ENCODE measurements around the gene SSTR3. TPM values are rescaled to one million over a fixed set of nuclear protein-coding genes. Genes with fewer than 3 reads are reported as not detected.
A peak's percentile ranks its signal among the peaks of the same experiment; 100 is the strongest.

The SSTR3 gene
- total RNA-seq, 2 donors from 2014 or later: not detected

- Histone ChIP-seq H3K36me3 (no peaks in the 10 kb centered on the region), H3K4me3 (no peak overlapping the region), H3K4me1 (peaks cover 0 to 52% of the 10 kb centered on the region in 2 donors), H3K27me3 (no peaks in the 10 kb centered on the region), H3K9me3 (no peaks in the 10 kb centered on the region), H3K27ac (peak overlapping the region; percentile 61)
- TF ChIP-seq, protein P1, sequence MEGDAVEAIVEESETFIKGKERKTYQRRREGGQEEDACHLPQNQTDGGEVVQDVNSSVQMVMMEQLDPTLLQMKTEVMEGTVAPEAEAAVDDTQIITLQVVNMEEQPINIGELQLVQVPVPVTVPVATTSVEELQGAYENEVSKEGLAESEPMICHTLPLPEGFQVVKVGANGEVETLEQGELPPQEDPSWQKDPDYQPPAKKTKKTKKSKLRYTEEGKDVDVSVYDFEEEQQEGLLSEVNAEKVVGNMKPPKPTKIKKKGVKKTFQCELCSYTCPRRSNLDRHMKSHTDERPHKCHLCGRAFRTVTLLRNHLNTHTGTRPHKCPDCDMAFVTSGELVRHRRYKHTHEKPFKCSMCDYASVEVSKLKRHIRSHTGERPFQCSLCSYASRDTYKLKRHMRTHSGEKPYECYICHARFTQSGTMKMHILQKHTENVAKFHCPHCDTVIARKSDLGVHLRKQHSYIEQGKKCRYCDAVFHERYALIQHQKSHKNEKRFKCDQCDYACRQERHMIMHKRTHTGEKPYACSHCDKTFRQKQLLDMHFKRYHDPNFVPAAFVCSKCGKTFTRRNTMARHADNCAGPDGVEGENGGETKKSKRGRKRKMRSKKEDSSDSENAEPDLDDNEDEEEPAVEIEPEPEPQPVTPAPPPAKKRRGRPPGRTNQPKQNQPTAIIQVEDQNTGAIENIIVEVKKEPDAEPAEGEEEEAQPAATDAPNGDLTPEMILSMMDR (IDR thresholded peaks at IDR 0.05): no peak
- no peak for DNase-seq (ENCODE audit: low spot score)
Observed at GRCh38 chr22:37177221-37177620, 35.1 kb downstream of the SSTR3 start.

- no peaks in the 10 kb centered on the region for H3K9me3 ChIP-seq
- no peaks in the 10 kb centered on the region for H3K36me3 ChIP-seq
- TF ChIP-seq, protein P1 (IDR thresholded peaks at IDR 0.05): no peak
- H3K27ac ChIP-seq: peak overlapping the region; percentile 61
- no peaks in the 10 kb centered on the region for H3K27me3 ChIP-seq
- peak overlapping the region in 1 of 2 donors; percentile 16 for H3K4me3 ChIP-seq
- peaks cover 0 to 52% of the 10 kb centered on the region in 2 donors for H3K4me1 ChIP-seq
- peak; percentile 80 for DNase-seq (ENCODE audit: low spot score)
Observed at GRCh38 chr22:37176464-37177061, 35.7 kb downstream of the SSTR3 start.

- H3K36me3 ChIP-seq: no peaks in the 10 kb centered on the region
- H3K27ac ChIP-seq: peak overlapping the region; percentile 61
- H3K27me3 ChIP-seq: no peaks in the 10 kb centered on the region
- no peak overlapping the region for H3K4me3 ChIP-seq
- no peaks in the 10 kb centered on the region for H3K9me3 ChIP-seq
- no peak for DNase-seq (ENCODE audit: low spot score)
- peaks cover 0 to 52% of the 10 kb centered on the region in 2 donors for H3K4me1 ChIP-seq
- TF ChIP-seq, protein P1 (IDR thresholded peaks at IDR 0.05): no peak
Observed at GRCh38 chr22:37175414-37176281, 36.6 kb downstream of the SSTR3 start.

GRCh38 chr22:37174964-37175363 lies 37.3 kb downstream of the SSTR3 start:
- Histone ChIP-seq H3K9me3 (no peaks in the 10 kb centered on the region), H3K4me3 (no peak overlapping the region), H3K27me3 (no peaks in the 10 kb centered on the region), H3K4me1 (peaks cover 0 to 48% of the 10 kb centered on the region in 2 donors), H3K36me3 (no peaks in the 10 kb centered on the region), H3K27ac (no peak overlapping the region)
- TF ChIP-seq, protein P1 (IDR thresholded peaks at IDR 0.05): no peak
- no peak for DNase-seq (ENCODE audit: low spot score)

DNA sequence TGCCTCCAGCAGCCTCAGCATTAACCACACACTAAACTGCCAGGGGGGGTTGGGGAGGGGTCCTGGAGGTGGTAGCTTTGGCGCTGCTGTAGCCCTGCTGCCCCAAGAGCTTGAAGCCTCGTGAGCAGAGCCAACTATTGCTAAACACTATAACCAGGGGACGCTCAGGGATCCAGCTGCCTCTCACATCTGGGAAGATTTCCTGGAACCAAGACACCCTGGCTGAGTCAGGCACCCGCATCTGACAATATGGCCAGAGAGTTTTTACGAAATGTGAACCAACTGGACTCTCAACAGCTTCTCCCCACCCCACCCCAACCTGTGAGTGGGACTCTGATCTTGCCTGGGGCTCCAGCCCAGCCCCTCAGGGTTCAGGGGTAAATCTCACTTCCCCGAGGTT lies 38.6 kb downstream of the SSTR3 start:
- DNase-seq (ENCODE audit: low spot score): peak; percentile 85
- TF ChIP-seq, protein P1 (IDR thresholded peaks at IDR 0.05): no peak
- no peaks in the 10 kb centered on the region for H3K9me3 ChIP-seq
- peaks cover 0 to 35% of the 10 kb centered on the region in 2 donors for H3K4me1 ChIP-seq
- no peak overlapping the region for H3K27ac ChIP-seq
- no peaks in the 10 kb centered on the region for H3K27me3 ChIP-seq
- no peak overlapping the region for H3K4me3 ChIP-seq
- H3K36me3 ChIP-seq: no peaks in the 10 kb centered on the region
